GM18858 (cell line): Measurements from ENCODE around the gene PLPPR3.

ENCODE experiments used
- ATAC-seq: cut with Tn5 transposase; IDR thresholded peaks from one replicate; pipeline ENCODE4 v1.9.1; 2021; ENCODE audit not compliant: unreplicated experiment

Gene PLPPR3

DNA sequence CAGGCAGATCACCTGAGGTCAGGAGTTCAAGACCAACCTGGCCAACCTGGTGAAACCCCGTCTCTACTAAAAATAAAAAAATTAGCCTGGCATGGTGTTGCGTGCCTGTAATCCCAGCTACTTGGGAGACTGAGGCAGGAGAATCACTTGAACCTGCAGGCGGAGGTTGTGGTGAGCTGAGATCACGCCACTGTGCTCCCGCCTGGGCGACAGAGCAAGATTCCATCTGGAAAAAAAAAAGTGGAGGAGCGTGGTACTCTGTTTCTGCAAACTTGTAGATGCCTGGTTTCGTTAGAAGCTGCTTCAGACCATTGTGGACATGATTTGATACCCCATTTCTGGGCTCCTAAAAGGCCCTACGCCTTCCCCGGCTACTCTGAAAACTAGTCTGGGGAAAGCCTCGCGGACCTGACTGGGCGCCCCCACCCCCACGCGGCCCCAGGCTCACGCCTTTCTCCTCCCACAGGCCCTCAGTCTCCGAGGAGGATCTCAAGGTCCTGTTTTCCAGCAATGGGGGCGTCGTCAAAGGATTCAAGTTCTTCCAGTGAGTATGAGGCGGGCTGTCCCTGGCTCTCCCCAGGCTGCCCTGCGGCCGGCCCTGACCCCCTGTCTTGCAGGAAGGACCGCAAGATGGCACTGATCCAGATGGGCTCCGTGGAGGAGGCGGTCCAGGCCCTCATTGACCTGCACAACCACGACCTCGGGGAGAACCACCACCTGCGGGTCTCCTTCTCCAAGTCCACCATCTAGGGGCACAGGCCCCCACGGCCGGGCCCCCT, 11.5 kb downstream of the PLPPR3 start:
- no peak for ATAC-seq

DNA sequence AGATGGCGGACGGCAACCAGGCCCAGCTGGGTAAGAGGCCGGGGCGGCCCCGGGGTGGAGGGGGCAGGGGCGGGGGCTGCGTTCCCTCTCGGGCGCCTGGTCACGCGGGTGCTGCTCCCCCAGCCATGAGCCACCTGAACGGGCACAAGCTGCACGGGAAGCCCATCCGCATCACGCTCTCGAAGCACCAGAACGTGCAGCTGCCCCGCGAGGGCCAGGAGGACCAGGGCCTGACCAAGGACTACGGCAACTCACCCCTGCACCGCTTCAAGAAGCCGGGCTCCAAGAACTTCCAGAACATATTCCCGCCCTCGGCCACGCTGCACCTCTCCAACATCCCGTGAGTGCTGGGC, 13.4 kb downstream of the PLPPR3 start:
- no peak for ATAC-seq

DNA sequence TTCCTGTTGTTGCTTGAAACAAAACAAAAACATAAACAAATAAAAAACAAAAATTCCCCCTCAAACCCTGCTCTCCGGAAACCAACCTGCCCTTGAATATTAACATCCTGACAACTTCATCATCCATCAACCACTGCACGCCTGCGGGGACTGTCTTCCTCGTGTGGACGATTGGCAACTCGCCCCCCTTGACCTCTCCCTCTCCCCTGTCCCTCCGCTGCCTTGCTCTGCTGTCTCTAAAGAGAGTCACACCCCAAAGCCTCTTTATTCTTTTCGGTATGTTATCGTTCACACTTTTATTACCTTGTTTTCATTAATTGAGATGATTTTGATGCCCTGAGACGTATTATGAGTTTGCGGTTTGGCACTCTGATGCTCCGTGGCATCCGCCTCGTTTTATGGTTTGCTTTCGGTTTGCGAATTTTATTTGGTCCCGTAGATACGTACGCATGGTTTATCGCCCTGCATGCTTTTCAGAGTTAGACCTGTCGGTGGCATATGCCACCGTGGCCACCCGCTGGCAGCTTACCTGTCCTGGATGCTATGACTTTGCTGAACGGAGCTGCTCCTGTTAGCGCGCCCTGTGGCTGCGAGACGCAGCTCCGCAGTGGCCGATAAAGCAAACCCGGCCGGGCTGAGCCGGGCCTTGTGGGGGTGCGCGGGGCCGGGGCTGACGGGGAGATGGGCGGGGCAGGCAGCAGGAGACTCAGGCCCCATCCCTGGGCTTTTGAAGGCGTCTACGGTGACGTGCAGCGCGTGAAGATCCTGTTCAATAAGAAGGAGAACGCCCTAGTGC, 13.9 kb downstream of the PLPPR3 start:
- ATAC-seq = no peak

DNA sequence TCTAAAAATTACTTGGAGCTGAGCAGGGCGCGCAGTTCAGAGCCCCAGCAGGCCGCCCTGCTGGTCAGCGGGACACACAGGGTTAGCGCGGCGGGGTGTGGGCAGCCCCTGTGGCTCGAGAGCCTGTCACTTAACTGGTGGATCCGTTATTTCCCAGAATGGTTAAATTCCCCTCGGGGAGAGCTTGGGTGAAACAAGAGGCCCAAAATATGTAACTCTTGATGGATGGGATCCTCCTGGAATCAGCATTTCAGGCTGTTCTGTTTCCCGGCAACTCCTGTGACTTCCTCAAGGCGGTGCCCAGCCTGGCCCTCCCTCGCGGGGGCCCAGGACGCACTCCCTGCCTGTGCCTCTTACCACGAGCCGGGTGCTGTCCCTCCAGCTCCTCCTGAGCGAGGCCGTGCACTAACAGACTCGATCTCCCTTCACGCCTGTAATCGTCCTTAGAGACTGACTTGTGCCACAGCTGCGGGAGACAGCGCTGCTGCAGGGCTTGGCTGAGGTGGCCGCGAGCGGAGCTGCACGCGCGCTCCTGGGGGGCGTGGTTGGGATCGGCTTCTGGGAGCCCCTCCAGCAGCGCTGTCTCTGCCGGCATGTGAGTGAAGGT, 14.8 kb downstream of the PLPPR3 start:
- ATAC-seq = no peak

DNA sequence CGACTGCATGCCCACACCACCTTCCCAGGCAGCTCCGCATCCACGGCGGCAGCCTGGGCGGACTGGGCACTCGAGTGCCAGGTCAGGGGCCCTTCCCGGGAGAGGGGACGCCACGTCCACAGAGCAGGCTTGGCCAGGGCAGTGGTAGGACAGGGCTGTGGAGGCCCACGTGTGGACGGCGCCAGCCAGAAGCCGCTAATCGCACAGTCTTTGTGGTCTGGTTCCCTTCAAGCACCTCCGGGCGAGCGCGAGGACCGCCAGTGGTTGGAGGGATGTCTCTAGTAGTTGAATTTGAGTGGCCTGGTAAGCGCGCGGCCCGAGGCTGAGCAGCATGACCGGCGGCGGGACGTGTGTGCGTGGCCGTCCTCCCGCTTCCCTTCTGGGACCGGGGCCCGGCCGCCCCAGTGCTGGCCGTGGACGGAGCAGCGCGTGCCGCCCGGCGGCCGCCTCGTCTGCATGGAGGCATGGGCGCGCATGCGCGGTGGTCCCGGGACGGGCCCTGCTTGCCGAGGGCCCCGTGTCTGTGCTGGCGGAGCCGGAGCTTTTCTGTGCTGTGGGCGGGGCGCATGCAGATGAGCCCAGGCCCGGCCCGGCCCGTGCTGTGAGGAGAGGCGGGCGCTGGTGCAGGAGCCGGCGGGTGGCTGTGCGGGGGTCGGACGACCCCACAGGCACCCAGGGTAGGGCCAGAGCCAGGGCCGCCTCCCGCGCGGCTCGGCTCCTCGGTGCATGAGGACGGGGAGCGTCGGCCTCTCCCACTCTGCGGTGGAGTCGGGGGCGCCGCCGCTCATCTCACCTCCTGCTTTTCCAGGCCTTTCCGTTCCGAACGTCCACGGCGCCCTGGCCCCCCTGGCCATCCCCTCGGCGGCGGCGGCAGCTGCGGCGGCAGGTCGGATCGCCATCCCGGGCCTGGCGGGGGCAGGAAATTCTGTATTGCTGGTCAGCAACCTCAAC, 15.9 kb downstream of the PLPPR3 start:
- ATAC-seq = no peak

DNA sequence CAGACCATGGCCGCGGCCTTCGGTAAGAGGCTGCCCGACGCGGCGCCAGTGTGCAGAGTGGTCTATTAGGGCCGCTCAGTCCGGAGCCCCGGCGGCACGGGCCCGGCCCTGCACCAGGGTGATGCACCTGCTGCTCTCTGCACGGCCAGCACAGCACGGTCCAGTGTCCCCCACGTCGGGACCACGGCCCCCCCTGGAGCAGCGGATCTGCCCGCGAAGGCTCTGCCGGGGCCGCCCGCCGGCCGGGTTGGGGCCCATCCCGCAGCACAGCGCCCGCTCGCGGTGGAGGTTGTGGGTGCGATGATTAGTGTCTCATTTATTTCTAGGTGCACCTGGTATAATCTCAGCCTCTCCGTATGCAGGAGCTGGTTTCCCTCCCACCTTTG, 16.6 kb downstream of the PLPPR3 start:
- ATAC-seq = no peak

DNA sequence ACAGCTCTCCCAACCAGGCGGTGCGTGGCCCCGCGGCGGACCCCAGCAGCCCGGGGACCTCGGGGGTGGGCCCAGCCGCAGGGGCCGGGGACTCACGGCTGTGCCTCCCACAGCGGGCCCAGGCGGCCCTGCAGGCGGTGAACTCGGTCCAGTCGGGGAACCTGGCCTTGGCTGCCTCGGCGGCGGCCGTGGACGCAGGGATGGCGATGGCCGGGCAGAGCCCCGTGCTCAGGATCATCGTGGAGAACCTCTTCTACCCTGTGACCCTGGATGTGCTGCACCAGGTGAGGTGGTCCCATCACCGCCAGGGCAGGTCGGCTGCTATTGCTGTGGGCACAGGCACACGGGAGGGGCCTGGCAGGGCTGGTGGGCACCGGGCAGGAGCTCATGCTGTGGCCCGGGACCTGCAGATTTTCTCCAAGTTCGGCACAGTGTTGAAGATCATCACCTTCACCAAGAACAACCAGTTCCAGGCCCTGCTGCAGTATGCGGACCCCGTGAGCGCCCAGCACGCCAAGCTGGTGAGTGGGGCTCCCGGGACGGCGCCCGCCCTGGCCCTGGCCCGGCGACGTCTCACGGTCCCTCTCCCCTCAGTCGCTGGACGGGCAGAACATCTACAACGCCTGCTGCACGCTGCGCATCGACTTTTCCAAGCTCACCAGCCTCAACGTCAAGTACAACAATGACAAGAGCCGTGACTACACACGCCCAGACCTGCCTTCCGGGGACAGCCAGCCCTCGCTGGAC, 17.2 kb downstream of the PLPPR3 start:
- ATAC-seq = no peak

DNA sequence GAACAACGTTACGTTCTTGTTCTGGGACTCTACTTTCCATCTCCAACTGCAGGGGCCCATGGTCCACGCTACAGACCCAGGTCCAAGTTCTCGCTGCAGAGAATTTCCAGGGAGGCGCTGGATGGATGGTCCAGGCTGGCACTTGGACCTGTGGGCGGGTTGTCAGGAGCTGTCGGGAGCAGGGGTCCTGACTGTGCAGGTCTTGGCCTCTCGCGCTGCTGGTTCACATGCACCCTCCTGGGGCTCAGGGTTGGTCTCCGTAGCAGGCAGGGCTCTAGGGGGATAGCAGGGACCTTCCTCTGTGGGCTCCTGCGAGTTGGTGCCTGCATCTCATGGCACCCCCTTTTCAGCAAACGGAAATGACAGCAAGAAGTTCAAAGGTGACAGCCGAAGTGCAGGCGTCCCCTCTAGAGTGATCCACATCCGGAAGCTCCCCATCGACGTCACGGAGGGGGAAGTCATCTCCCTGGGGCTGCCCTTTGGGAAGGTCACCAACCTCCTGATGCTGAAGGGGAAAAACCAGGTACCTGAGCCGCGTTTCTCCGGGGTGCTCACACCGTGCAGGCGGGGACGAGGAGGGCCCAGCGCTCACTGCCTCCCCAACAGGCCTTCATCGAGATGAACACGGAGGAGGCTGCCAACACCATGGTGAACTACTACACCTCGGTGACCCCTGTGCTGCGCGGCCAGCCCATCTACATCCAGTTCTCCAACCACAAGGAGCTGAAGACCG, 17.9 kb downstream of the PLPPR3 start:
- ATAC-seq = no peak

DNA sequence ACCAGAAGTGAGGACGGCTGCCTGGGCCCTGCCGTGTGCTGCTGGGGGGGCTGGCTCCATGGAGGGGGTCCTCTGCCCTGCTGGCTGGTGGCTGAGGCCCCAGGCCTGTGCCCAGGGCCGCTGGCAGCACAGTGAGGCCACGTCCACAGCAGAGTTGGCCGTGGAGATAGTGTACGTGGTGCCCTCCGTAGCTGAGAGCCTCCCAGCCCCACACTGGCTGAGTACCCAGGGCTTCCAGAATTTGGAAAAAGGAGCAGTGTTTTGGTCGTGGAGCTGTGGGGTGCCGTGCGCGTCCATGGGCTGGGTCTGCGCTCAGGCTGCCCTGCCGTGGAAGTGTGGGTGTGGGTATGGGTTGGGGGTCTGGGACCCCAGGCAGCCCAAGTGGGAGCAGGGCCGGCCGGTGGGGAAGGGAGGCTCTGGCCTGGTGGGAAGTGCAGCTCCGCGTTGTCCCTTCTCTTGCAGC, 18.6 kb downstream of the PLPPR3 start:
- no peak for ATAC-seq

DNA sequence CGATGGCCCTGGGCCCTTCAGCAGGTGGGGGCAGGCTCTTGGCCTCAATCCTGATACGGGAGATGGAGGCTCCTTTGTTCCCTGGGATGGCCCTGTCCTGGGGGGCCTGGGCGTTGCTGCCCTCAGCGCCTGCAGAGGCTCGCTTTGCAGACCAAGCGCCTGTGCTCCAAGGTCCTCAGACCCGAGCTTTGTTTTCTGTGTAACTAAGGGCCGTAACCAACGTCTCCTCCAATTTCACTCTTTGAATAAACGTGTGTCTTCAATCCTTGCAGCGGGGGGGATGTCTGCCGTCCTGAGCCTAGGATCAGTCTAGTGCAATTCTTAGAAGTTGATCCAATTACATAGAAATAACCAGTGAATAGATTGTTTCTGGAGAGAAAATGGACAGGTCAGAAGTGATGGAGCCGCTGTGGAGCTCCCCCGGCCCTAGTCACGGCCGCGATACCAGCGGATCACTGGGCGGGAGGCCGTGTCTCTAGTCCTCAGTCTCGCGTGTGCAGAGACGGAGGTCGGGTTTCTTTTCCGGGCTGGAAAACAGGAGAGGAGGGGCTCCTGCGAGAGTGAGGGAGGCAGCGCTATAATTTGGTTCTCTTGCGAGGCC, 19.2 kb downstream of the PLPPR3 start:
- no peak for ATAC-seq

DNA sequence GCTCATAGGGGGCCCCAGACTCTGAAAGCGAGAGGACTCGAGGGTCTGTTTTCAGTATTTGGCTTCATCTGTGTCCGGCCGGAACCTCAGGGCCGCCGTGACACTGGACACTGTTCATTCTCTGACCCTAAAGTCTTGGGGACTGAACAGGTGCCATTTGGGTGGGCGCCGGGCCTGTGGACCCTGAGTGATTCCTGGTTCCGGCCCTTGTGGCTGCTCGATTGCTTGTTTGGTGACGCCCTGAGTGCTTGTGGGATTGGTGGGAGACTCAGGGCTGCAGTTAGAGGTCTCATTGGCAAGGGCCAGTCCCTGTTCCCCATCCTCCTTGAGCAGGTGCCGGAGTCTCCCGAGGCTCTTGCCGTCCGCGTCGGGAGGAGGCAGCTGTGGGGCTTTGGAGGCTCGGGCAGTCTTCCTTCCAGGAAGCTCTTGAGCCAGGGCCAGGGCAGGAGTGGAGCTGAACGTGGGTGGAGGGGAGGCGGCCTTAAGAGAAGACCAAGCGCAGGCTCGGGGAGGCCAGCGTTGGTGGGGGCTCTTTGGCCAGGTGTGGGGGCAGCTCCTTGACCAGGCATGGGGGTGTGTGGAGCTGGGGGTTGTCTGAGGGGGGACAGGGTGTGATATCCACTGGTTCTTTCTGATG, 19.8 kb downstream of the PLPPR3 start:
- no peak for ATAC-seq

DNA sequence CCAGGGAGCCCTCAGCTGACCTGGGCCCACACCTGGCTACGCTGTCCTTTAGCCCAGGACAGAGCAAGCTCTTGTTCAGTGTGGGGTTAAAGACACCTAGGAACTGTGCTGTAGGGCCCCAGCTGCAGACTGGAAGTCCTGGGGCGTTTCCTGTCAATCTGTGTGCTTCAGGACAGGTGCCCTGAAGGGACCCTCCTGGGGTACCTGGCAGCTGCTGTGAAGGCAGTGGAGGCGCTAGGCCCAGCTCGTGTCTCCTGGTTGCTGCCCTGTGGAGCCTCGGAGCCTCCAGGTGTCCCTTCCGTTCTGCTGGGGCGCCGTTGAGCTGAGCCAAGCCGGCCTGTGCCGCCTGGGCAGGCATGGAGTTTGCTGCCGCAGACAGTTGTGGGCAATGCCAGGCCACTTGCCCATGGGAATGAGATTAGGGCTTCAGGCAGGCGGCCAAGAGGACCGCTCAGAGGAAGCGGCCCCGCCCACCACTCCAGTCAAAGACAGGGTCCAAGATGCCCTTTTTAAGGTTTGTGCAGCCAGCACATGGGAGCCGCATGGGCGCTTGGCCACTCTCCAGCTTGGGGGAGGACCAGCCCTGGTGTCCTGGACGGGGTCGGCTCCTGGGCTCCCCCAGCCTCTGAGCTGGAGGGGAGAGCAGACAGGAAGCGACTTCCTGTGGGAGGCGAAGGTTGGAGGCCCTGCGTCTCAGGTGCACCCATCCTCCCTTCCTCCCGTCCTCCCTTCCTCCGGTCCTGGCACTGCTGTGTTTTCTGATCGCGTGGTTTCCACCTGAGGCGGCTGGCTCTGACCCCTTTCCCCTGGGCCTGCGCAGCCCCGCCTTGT, 20.5 kb downstream of the PLPPR3 start:
- no peak for ATAC-seq

DNA sequence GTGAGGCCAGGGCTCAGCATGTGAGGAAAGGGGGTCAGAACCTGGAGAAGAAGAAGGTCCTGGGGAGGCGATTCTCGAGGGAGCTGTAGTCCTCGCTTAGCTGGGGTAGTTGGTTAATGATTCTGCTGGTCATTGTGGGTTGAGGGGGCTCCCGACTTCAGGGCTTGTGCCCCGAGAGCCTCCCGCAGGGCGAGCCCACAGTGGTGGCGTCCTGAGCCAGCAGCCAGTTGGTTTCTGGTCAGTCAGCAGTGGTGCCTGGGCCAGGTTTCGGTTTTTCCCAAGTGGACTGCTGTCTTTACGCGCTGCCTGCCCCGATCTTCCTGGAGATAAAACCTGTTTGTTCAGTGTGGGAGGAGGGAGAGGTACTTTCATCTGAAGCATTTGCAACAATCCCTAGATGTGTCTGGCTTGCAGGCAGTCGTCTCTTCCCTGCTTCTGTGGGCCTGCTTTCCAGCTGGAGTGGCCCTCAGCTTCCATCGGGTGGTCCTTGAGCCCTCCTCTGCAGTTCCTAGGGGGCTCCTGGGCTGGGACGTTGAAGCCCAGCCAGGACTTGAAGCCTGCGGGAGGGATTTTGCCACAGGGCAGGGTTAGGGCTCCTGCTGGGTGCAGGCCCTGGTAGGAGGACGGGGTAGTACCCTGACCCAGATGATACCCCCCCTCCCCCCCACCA, 21.3 kb downstream of the PLPPR3 start:
- ATAC-seq = no peak

DNA sequence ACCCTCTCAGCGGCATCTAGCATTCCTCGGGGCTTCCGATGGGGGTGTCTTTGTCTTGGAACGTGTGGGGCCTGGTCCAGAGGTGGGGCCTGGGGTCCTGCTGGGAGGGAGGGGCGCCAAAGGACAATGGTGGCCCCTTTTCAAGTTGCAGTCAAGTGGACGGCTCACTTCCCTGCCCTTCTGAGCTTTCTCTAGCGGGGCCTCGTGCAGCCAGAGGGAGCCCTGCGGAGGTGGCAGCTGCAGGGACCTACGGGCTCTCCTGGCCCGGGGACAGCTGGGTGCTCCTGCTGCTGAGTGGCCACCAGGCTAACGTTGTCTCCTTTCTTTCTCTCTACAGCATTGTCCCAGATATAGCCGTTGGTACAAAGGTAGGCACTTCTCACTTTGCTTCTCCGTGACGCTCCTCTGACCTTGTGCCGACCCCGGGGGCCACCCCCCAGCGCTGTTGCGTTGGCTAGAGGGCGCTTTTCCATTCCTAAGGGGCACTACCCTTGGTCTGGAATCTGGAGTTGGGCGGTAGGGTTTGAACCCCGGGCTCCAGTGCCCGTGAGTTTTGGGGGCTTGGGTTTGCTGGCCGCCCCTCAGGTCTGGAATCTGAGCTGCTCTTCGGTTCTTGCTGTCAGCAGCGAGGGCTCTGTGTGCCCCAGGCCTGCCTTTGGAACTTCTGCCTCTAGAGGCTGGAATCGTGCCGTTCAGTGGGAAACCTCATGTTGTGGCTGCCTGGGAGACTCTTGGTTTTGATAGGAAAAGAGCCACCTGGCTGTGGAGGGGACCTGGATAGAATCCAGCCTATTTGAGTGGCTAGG, 22.5 kb downstream of the PLPPR3 start:
- no peak for ATAC-seq

DNA sequence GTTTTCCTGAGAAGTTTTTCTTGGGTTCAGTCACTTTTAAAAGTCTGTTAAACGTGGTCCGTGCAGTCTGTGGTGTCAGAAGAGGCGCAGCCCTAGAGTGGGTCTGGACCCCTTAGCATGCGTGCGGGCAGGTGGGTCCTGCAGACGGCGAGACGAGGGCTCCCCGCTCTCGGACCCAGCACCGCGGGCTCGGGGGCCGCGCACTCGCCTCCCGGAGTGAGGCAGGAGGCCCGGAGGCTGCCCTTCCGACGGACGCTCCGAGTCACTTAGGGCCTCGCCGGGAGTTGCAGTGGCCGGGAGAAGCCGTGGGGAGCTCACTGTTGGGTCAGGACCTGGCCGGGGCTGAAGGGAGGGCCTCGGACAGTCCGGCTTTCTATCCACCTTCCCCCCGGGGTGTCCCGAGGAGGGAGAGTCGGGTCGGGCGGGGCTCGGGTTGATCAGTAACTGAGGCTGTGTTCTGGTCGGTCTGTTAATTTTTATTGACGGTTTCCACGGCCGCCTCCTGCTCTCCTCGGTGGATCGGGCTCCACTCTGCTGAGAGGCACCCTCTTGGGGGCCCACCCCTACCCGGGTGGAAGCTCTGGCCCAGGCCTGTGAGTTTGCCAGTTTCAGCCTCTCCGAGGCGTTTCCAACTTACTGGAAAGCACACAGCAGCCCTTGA, 23.2 kb downstream of the PLPPR3 start:
- no peak for ATAC-seq
